ENCODE results near the gene MATK.

DNA sequence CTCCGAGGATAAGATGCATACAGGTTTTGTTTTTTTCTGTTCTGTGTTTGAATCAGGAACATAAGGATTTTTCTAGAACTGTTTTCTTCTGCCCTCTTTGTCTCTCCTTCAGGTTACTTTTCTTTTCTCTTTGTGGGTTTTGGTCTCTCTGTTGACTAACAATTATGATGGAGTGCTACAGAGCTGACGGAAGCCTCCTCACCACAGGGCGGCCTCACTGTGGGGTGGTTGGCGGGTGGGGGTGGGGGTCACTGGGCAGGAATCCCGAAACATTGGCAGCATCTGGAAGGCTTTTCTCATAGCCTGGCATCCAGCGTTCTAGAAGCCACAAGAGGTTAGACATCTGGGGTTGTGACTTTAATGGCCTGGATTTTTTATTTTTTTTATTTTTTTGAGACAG, 12.0 kb upstream of the MATK start:
- TF ChIP-seq CTCF (conservative IDR thresholded peaks at IDR 0.05) = no peak
- no peak for TF ChIP-seq ZFX (IDR thresholded peaks at IDR 0.05)

Data from C4-2B (cell line).